CD1c-positive myeloid dendritic cell (primary cell): ENCODE results near the gene CYP4X1.
"Not testable (repeated sequence)": the region's sequence is repeated elsewhere in the genome, so short reads cannot be mapped to it uniquely, and the experiment has no call there.

ENCODE experiments used
- DNase-seq: peaks from one replicate; pipeline ENCODE4 v3.0.0-alpha.2; 2016; ENCODE audit errors: extremely low spot score

The CYP4X1 gene

DNA sequence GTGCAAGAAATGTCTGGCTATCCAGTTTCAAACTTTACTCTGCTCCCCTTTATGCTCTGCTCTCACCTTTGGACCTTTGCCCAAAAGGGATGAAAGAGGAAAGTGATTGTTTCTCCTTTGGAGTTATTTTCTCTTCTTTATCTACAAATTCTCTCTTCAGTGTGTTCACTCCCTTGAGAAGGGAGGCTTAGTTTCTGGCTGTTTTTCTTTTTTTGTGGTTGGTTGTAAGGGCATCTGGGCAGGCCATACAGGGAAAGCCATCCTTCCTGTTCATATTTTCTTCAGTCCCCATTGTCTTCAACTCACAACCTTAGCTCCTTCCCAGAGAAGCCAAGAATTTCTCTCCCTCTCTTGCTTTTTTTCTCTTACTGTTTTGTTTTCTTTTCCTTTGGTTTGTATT lies 46.0 kb downstream of the CYP4X1 start:
- DNase-seq, result not testable (repeated sequence)

DNA sequence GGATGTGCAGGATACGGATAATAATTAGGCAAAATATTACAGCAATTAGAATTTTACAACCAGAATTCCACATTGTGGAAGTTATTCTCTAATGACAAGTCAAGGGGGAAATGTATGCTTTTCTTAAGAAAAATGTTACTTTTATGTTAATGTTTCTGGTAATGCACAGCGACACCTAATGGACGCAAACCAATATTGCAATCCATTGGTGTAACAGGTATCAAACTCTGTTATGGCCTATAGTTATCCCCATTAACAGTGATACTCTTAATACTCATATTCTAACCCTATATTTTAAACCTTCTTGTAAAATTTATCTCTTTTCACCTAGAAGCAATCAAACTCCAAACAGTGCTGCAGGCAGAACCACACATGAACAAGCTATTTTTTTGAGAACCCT lies 65.9 kb downstream of the CYP4X1 start:
- peak; percentile 33 for DNase-seq

DNA sequence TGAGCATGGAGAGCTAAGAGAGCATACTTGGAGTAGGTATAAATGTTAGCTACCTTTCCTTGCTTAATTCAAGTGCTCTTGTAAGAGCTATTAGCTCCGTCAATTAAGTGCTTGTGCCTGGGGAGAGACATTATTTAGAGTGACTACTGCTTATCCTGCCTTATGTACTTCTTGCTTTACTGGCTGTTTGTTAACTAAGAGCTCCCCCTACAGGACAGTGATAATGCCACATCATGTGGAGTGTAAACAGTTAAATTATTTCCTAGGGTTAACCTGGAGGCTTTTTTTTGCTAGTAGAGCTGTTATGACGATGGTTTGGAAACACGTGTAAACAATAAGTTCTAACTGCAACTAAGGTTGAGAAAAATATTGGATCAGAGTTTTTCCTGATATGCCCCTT lies 68.0 kb downstream of the CYP4X1 start:
- not testable (repeated sequence) for DNase-seq
